DOHH2 (cell line): Measurements from ENCODE around the gene PDZRN4.

Experiments
- EZH2phosphoT487 ChIP-seq: fragments of 200-600 bp; sonication (generic); IDR thresholded peaks from 2 replicates; pipeline ENCODE4 v1.6.1; 2017; ENCODE audit warnings: borderline replicate concordance, mild to moderate bottlenecking, antibody characterized with exemption, low read length, moderate library complexity, mixed read lengths
- TF ChIP-seq, protein P1 (sequence below): fragments of 200-600 bp; sonication (generic); IDR thresholded peaks from one replicate; pipeline ENCODE4 v1.5.1; 2014; ENCODE audit warnings: antibody characterized with exemption, mild to moderate bottlenecking, low read depth, low read length; ENCODE audit not compliant: poor library complexity, severe bottlenecking

DNA sequence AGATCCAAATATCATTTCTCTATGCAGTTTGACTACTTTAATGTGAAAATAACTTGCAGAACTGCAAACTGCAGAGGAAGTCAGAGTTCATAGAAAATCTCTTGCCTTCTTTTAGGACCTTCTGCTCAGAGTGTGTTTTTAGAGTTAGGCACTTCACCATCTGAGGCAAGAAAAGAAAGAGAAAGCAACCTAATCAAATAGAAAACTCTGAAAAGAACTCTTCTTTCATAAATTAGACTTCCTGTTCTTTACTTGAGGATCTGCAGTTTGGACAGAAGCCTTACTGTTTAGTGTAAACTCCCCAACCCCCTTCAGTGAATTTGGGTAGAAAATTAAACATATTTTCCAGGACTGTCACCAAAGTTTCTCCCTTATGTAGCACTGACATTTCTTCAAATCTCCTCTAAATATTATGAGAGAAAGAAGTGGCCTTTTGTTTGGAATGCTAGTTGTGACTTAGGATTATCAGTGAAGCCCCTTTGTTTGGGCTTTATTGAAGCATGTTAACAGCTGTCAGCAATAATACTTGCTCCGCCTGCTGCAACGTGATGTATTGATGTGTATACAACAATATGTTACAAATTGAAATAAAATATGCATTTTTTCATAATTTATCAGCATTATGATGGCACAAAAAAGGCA lies 99.5 kb downstream of the PDZRN4 start:
- TF ChIP-seq, protein P1, sequence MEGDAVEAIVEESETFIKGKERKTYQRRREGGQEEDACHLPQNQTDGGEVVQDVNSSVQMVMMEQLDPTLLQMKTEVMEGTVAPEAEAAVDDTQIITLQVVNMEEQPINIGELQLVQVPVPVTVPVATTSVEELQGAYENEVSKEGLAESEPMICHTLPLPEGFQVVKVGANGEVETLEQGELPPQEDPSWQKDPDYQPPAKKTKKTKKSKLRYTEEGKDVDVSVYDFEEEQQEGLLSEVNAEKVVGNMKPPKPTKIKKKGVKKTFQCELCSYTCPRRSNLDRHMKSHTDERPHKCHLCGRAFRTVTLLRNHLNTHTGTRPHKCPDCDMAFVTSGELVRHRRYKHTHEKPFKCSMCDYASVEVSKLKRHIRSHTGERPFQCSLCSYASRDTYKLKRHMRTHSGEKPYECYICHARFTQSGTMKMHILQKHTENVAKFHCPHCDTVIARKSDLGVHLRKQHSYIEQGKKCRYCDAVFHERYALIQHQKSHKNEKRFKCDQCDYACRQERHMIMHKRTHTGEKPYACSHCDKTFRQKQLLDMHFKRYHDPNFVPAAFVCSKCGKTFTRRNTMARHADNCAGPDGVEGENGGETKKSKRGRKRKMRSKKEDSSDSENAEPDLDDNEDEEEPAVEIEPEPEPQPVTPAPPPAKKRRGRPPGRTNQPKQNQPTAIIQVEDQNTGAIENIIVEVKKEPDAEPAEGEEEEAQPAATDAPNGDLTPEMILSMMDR: no peak
- TF ChIP-seq EZH2phosphoT487: no peak
